ENCODE data around the gene EVC.

The EVC gene

GRCh38 chr4:5730436-5730835 is 19.4 kb downstream of the EVC start:
- H3K4me3 ChIP-seq (ENCODE audit: low read depth, low read length) = no peak overlapping the region
- no peaks in the 10 kb centered on the region for H3K9me3 ChIP-seq
- no peaks in the 10 kb centered on the region for H3K27me3 ChIP-seq
- no peak for TF ChIP-seq CTCF (IDR thresholded peaks at IDR 0.05; ENCODE audit: low read depth, low read length)
- no peaks in the 10 kb centered on the region for H3K4me1 ChIP-seq
- no peaks in the 10 kb centered on the region for H3K36me3 ChIP-seq
- DNase-seq = no peak

DNA sequence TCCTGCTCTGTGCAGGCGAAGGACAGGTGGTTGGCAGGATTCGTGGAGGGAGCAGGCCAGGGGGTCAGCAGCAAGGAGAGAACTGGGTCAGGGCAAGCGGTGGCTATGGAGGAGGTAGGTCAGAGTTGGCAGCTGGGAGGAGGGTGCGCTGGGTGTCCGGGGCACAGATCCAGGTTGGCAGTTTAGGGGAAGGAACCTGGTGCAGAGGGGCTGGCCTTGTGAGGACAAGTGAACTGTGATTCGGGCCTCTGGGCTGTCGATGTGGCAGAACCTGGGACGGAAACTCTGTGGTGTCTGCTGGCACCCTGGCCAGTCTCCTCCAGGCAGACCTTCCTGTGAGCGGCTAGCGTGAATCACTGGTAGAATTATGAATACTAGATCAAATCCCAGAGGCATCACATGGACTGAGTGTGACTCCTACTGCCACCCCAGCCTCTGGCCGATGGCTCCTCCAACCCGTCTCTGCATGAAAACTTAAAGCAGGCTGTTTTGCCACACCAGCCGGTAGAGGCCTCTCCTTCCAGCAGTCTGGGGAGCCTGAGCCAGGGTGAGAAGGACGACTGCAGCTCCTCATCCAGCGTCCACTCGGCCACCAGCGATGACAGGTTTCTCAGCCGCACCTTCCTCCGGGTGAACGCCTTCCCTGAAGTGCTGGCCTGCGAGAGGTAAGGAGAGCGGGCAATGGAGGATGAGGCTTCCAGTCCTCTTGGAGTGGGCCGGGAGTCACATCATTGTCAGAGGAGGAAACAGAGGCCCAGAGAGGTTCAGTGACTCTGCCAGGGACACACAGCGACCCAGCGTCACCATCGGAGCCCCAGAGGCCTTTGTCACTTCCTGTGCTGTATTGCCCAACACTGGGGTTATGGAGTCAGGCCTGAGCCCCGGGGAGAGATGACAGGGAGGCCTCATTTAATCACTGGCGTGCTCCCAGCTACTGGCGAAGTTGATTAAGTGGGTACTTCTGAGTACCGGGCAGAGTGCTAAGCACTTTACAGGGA is 20.3 kb downstream of the EVC start:
- no peaks in the 10 kb centered on the region for H3K9me3 ChIP-seq
- no peaks in the 10 kb centered on the region for H3K4me1 ChIP-seq
- H3K27me3 ChIP-seq = no peaks in the 10 kb centered on the region
- no peak for DNase-seq
- no peaks in the 10 kb centered on the region for H3K36me3 ChIP-seq
- no peak overlapping the region for H3K4me3 ChIP-seq (ENCODE audit: low read depth, low read length)
- TF ChIP-seq CTCF (IDR thresholded peaks at IDR 0.05; ENCODE audit: low read depth, low read length) = no peak

GRCh38 chr4:5732158-5732557 is 21.2 kb downstream of the EVC start:
- no peaks in the 10 kb centered on the region for H3K36me3 ChIP-seq

DNA sequence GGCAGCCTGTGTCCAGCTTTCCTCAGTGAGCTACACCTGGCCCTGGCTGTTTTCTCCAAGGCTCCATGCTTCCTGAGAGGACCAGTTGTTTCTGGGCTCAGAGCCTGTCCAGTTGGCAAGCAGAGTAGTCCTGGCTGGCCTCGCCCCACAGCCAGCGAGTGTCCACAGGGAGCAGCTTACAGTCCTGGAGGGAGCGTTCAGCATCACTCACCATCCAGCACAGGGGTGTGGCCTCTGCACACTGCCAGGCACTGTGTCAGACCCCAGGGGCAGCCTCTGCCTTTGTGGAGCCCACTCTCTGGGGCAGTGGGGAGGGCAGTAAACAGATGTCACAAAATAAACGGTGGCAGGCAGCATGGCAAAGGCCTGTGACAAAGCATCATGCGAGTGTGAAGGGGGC is 23.9 kb downstream of the EVC start:
- H3K4me3 ChIP-seq (ENCODE audit: low read depth, low read length) = no peak overlapping the region
- H3K9me3 ChIP-seq = no peaks in the 10 kb centered on the region
- no peak for DNase-seq
- no peaks in the 10 kb centered on the region for H3K27me3 ChIP-seq
- TF ChIP-seq CTCF (IDR thresholded peaks at IDR 0.05; ENCODE audit: low read depth, low read length) = no peak
- no peaks in the 10 kb centered on the region for H3K4me1 ChIP-seq
- no peaks in the 10 kb centered on the region for H3K36me3 ChIP-seq

More at GRCh38 chr4:5732158-5732557, 21.2 kb downstream of the EVC start:
- no peaks in the 10 kb centered on the region for H3K27me3 ChIP-seq
- H3K9me3 ChIP-seq = no peaks in the 10 kb centered on the region
- H3K4me1 ChIP-seq = no peaks in the 10 kb centered on the region
- no peak for DNase-seq
- no peak for TF ChIP-seq CTCF (IDR thresholded peaks at IDR 0.05; ENCODE audit: low read depth, low read length)
- H3K4me3 ChIP-seq (ENCODE audit: low read depth, low read length) = no peak overlapping the region

DNA sequence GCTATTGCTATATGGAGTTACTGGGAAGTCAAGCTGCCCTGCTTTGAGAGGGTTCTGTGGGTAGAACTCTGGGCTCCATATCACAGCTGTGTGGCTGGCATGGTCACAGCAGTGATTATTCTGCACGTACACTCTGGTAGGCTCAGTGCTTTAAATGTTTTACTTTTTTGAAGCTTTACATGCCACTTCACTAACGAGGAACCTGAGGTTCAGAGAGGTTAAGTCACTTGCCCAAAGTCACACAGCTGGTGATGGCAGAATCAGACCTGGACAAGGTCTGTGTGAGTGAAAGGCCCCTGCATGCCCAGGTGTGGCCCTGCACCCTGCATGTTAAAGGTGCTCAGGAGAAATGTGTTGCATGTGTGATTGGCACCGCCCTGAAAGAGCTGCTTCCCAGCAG is 24.5 kb downstream of the EVC start:
- Histone ChIP-seq H3K4me1 (no peaks in the 10 kb centered on the region), H3K36me3 (no peaks in the 10 kb centered on the region), H3K4me3 (ENCODE audit: low read depth, low read length) (no peak overlapping the region), H3K9me3 (no peaks in the 10 kb centered on the region), H3K27me3 (no peaks in the 10 kb centered on the region)
- TF ChIP-seq CTCF (IDR thresholded peaks at IDR 0.05; ENCODE audit: low read depth, low read length) = no peak
- no peak for DNase-seq

DNA sequence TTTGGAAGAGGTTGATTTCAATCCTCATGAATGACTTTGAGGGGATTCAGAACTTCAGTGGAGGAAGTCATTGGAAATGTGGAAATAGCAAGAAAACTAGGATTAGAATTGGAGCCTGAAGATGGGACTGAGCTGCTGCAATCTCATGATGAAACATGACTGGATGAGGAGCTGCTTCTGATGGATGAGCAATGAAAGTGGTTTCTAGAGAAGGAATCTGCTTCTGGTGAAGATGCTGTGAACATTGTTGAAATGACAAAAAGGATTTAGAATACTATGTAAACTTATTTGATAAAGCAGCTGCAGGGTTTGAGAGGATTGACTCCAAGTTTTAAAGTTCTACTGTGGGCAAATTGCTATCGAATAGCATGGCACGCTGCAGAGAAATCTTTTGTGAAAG is 27.1 kb downstream of the EVC start:
- no peaks in the 10 kb centered on the region for H3K9me3 ChIP-seq
- H3K4me1 ChIP-seq = no peaks in the 10 kb centered on the region
- TF ChIP-seq CTCF (IDR thresholded peaks at IDR 0.05; ENCODE audit: low read depth, low read length) = no peak
- H3K36me3 ChIP-seq = no peaks in the 10 kb centered on the region
- no peaks in the 10 kb centered on the region for H3K27me3 ChIP-seq
- H3K4me3 ChIP-seq (ENCODE audit: low read depth, low read length) = no peak overlapping the region
- DNase-seq = no peak
